ENCODE data around the gene SECTM1.

DNA sequence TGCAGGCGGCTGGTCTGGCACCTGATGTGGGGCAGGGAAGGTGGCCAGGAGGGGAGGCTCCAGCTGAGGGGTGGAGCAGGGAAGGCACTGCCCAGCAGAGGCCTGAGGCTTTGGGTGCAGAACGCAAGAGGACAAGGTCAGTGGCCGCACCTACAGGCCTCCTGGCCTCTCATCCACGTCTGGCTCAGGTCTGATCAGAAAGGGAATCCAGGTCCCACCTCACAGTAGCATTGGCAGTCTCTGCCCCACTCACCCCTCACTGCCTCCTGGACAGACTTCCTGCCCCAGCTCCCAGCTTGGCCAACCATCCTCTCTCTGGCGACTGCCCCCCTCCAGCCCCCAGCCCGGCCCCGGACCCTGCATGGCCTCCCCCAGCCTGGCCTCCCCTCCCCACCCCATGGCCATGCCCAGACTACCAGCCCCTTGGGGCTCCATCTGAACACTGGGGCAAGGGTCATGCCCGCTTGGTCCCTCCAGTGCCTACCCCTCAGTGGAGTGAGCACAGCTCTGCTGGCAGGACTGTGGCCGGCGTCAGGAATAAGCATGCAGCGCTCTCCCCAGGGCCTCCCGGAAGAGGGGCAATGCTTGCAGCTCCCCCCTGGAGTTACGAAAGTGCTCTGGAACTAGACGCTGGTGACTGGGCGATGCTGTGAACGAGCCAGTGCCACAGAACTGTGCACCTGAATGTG lies 42.6 kb upstream of the SECTM1 start:
- TF ChIP-seq CTCF (IDR thresholded peaks at IDR 0.05; ENCODE audit: insufficient read depth, low read depth, low read length) (no peak), EZH2 (IDR thresholded peaks at IDR 0.05; ENCODE audit: insufficient read depth, low read length) (no peak)
